Mesothelial cell of epicardium (in vitro differentiated cells): ENCODE results near the gene OR11H7. TPM values are rescaled to one million over a fixed set of nuclear protein-coding genes. Genes with fewer than 3 reads are reported as not detected.

ENCODE experiments used
- DNase-seq, 2 experiments: peaks; one replicate each; pipeline ENCODE4 v3.0.0; 2021; ENCODE audit warnings: low spot score in 2 of 2; ENCODE audit not compliant: unreplicated experiment in 2 of 2
- H3K27ac Mint-ChIP-seq: 2 replicates; pipeline ENCODE4 v1.8.0; 2021; ENCODE audit warnings: mixed read lengths
- H3K27me3 Mint-ChIP-seq: 2 replicates; pipeline ENCODE4 v1.8.0; 2021; ENCODE audit warnings: low read depth, mixed read lengths
- H3K36me3 Mint-ChIP-seq: 2 replicates; pipeline ENCODE4 v1.8.0; 2021; ENCODE audit warnings: mixed read lengths
- H3K4me1 Mint-ChIP-seq: 2 replicates; pipeline ENCODE4 v1.8.0; 2021; ENCODE audit warnings: mixed read lengths
- H3K4me3 Mint-ChIP-seq: 2 replicates; pipeline ENCODE4 v1.8.0; 2021; ENCODE audit warnings: mild to moderate bottlenecking, moderate library complexity, mixed read lengths
- H3K9me3 Mint-ChIP-seq: 2 replicates; pipeline ENCODE4 v1.8.0; 2021; ENCODE audit warnings: mixed read lengths
- total RNA-seq: library from RNA; stranded (reverse); gene quantifications from 3 replicates; pipeline ENCODE4 v1.2.1, GENCODE V29; 2021
- TF ChIP-seq, protein P1 (sequence below): fragments of 200-600 bp; sonication (generic); IDR thresholded peaks from one replicate; pipeline ENCODE4 v1.5.0; 2021; ENCODE audit warnings: antibody characterized with exemption; ENCODE audit not compliant: unreplicated experiment

The OR11H7 gene
- total RNA-seq, result not detected in 3 replicates

GRCh38 chr14:20228681-20229080 lies at the start of gene OR11H7:
Gene OR11H7, plus strand, starts transcription at chr14:20228981.
- no peak within 1 kb of the TSS for H3K4me3 Mint-ChIP-seq
- no peaks in the 10 kb centered on the region for H3K4me1 Mint-ChIP-seq
- TF ChIP-seq, protein P1, sequence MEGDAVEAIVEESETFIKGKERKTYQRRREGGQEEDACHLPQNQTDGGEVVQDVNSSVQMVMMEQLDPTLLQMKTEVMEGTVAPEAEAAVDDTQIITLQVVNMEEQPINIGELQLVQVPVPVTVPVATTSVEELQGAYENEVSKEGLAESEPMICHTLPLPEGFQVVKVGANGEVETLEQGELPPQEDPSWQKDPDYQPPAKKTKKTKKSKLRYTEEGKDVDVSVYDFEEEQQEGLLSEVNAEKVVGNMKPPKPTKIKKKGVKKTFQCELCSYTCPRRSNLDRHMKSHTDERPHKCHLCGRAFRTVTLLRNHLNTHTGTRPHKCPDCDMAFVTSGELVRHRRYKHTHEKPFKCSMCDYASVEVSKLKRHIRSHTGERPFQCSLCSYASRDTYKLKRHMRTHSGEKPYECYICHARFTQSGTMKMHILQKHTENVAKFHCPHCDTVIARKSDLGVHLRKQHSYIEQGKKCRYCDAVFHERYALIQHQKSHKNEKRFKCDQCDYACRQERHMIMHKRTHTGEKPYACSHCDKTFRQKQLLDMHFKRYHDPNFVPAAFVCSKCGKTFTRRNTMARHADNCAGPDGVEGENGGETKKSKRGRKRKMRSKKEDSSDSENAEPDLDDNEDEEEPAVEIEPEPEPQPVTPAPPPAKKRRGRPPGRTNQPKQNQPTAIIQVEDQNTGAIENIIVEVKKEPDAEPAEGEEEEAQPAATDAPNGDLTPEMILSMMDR, result no peak
- H3K27ac Mint-ChIP-seq, result no peak within 1 kb of the TSS
- DNase-seq, result no peak
- H3K36me3 Mint-ChIP-seq, result no peaks in the 10 kb centered on the region
- H3K9me3 Mint-ChIP-seq, result peaks cover 62% of the 10 kb centered on the region
- H3K27me3 Mint-ChIP-seq, result no peaks in the 10 kb centered on the region

GRCh38 chr14:20179218-20179617 lies 49.6 kb upstream of the OR11H7 start:
- Mint-ChIP-seq H3K27ac (no peak overlapping the region), H3K36me3 (peaks cover 2% of the 10 kb centered on the region), H3K4me1 (no peaks in the 10 kb centered on the region), H3K9me3 (peaks cover 72% of the 10 kb centered on the region), H3K4me3 (no peak overlapping the region), H3K27me3 (no peaks in the 10 kb centered on the region)
- TF ChIP-seq, protein P1, result no peak
- DNase-seq, result no peak

- Mint-ChIP-seq H3K36me3 (peaks cover 2% of the 10 kb centered on the region), H3K4me3 (no peak overlapping the region), H3K9me3 (peaks cover 74% of the 10 kb centered on the region), H3K27me3 (no peaks in the 10 kb centered on the region), H3K27ac (no peak overlapping the region), H3K4me1 (no peaks in the 10 kb centered on the region)
- TF ChIP-seq, protein P1, result no peak
- no peak for DNase-seq
These were observed 48.9 kb upstream of the OR11H7 start for GRCh38 chr14:20179880-20180279.

- Mint-ChIP-seq H3K27me3 (no peaks in the 10 kb centered on the region), H3K4me1 (no peaks in the 10 kb centered on the region), H3K36me3 (peaks cover 2% of the 10 kb centered on the region), H3K4me3 (no peak overlapping the region), H3K9me3 (peaks cover 74% of the 10 kb centered on the region), H3K27ac (no peak overlapping the region)
- no peak for DNase-seq
- TF ChIP-seq, protein P1, result no peak
These were observed 48.3 kb upstream of the OR11H7 start for GRCh38 chr14:20180486-20180885.

GRCh38 chr14:20184181-20184580 lies 44.6 kb upstream of the OR11H7 start:
- no peak for DNase-seq
- H3K27ac Mint-ChIP-seq, result no peak overlapping the region
- peaks cover 80% of the 10 kb centered on the region for H3K9me3 Mint-ChIP-seq
- no peak overlapping the region for H3K4me3 Mint-ChIP-seq
- TF ChIP-seq, protein P1, result no peak
- no peaks in the 10 kb centered on the region for H3K36me3 Mint-ChIP-seq
- no peaks in the 10 kb centered on the region for H3K4me1 Mint-ChIP-seq
- no peaks in the 10 kb centered on the region for H3K27me3 Mint-ChIP-seq

DNA sequence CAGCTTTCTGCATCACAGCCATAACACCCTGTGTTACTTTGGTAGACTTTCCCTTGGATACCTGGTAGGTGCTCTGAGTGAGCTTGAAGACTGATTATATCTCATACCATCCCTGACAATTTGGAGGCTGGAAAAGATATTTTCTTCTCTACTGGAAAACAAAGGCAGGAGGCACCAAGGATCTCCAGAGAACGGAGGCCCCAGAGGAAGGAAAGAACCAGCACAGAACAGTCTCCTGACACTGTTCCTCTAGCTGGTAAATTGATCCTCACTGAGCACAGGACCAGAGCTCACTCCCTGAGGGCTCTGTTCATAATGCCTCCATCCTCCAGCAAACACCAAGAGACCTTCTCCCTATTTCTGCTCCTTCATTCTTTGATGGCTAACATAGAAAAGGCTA lies 38.2 kb upstream of the OR11H7 start, which contains the start of gene OR11G2:
TSS of gene OR11G2 (plus strand) at position 301 of the 400 bp plus-strand sequence. CDS start 6,542 bp downstream, outside the sequence.
- TF ChIP-seq, protein P1, result no peak
- Mint-ChIP-seq H3K36me3 (no peaks in the 10 kb centered on the region), H3K9me3 (peaks cover 75% of the 10 kb centered on the region), H3K27me3 (no peaks in the 10 kb centered on the region), H3K27ac (no peak within 1 kb of the TSS), H3K4me1 (no peaks in the 10 kb centered on the region), H3K4me3 (no peak within 1 kb of the TSS)
- DNase-seq, result no peak
